HG02981 (cell line): ENCODE data around the gene ECE1.

Experiments used
- ATAC-seq: cut with Tn5 transposase; IDR thresholded peaks from one replicate; pipeline ENCODE4 v1.9.1; 2021; ENCODE audit warnings: mild to moderate bottlenecking, moderate library complexity; ENCODE audit not compliant: unreplicated experiment

Gene ECE1

GRCh38 chr1:21308847-21309652 is 18.8 kb upstream of the ECE1 start:
- ATAC-seq, result no peak

- no peak for ATAC-seq
Observed at GRCh38 chr1:21308330-21308729, 18.1 kb upstream of the ECE1 start.

GRCh38 chr1:21307663-21308305 is 17.5 kb upstream of the ECE1 start:
- ATAC-seq, result no peak

DNA sequence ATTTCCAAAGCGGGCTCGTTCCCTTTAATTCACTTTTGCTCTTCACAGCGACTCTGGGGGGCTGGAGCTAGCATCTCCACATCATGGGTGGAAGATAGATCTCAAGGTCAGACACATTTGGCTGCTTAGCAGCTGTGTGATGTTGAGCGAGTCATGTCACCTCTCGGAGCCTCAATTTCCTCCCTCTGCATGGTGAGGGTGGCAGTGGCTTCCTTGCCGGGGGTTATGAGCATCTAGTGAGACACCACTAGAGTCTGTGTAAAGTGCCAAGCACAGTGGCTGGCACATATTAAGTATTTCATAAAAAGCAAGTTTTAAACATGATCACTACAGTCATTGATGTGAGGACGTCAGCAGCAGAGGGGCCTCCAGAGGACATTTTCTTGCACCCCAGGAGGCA is 16.9 kb upstream of the ECE1 start:
- no peak for ATAC-seq

DNA sequence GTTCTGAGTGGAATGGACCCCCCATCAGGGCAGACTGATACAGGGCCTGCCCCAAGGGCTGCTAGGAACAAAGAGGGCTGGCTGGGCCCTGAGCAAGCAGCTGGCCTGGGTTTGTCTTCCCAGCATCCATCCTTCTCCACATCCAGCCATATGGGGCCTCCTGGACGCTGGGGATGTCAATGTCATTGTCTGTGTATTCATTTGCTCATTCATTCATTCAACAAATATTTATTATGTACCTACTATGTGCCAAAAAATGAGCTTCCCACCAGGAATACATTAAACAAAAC is 15.6 kb upstream of the ECE1 start:
- ATAC-seq, result no peak

DNA sequence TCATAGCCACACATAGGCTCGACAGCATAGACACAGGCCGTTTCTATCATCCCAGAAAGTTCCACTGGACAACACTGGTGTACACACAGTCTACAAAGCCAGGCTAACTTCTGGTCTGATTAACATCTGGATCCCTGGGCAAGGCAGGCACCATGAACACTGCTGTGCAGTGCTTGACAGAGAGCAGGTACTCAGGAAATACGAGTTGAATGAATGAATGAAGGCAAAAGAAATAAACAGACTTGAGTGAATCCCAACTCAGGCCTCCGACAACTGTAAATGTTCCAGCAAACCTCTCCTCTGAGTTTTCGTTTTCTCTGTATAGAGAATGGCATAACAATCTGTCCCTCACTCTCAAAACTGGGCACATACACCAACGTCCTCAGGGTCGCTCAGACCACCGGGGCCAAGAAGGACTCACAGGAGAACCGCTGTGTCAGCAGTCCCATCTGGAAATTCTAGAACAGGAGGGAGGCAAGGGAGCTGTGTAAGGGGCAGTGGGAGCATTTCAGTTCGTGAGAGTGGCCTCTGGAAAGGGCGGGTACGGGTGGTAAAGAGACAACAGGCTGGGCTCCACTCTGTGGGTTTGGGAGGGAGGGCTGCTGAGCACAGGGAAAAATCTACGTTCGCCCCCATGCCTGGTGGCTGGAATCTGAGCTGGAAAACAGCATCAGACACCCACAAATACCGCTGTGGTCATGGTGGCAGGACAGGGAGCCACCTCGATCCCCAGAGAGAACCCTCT is 15.1 kb upstream of the ECE1 start:
- ATAC-seq, result no peak

DNA sequence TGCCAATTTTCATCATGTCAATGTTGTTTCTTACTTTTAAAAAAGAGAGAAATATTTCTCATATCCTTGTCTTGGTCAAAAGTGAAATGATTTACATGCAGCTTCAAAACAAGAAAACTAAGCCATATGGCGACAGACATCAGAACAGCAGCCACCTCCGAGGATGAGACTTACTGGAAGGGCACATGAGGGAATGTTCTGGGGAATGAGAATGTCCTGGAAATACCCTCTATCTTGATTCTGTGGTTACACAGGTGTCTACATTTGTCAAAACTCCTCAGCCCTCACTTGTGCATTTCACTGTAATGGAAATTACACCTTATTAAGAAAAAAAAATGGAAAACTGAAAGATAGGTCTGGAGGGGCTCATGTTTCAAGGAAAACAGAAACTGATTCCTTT is 14.2 kb upstream of the ECE1 start:
- no peak for ATAC-seq

GRCh38 chr1:21302747-21303715 is 12.8 kb upstream of the ECE1 start:
- ATAC-seq, result no peak

DNA sequence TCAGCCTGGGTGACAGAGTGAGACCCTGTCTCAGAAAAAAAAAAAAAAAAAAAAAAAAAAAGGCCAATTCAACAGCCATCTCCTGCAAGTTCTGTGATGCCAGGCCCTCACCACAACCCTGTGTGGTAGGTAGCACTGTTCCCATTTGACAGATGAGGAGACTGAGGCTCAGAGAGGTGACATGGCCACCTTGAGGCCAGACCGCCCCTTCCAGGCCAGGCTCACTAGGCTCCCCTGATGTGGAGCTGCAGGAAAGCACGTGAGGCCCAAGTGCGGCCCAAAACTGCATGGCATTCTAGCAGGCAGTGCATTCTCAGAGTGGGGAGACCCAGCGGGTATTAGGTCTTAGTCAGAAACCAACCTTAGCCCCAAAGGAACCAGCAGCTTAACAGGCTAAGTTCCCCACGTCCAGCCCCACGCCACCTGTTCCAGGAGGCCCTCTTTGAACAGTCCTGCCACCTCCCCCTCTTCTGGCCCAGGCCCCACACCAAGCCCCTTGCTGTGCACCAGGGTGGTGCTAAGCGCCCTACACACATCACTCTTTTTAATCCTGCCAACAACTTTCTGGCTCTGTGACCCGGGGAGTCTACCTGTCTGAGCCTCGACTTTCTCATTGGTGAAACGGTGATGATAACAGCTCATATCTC is 11.7 kb upstream of the ECE1 start:
- ATAC-seq, result no peak

GRCh38 chr1:21300774-21301173 is 10.5 kb upstream of the ECE1 start:
- ATAC-seq, result no peak

- no peak for ATAC-seq
Observed at GRCh38 chr1:21299780-21300395, 9.6 kb upstream of the ECE1 start.

DNA sequence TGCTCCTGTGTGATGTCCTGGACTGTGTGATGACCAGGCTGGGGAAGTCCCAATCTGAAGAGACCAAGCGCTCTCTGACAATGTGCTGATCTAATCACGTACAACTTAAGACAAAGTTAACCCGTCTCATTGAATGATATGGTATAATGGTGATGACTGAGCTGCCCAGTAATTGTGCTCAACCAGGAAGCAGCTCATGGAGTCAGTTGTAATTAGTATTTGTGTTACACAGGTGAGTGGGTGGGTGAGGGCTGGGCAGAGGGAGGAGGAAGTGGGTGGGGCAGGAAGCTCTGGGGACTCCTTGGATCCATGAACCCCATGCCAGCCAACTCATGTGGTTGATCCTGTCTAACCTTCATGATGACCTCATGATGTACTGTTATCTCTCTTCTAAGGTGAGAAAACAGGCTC is 8.7 kb upstream of the ECE1 start:
- ATAC-seq, result no peak

GRCh38 chr1:21297975-21298374 is 7.7 kb upstream of the ECE1 start:
- ATAC-seq, result no peak

DNA sequence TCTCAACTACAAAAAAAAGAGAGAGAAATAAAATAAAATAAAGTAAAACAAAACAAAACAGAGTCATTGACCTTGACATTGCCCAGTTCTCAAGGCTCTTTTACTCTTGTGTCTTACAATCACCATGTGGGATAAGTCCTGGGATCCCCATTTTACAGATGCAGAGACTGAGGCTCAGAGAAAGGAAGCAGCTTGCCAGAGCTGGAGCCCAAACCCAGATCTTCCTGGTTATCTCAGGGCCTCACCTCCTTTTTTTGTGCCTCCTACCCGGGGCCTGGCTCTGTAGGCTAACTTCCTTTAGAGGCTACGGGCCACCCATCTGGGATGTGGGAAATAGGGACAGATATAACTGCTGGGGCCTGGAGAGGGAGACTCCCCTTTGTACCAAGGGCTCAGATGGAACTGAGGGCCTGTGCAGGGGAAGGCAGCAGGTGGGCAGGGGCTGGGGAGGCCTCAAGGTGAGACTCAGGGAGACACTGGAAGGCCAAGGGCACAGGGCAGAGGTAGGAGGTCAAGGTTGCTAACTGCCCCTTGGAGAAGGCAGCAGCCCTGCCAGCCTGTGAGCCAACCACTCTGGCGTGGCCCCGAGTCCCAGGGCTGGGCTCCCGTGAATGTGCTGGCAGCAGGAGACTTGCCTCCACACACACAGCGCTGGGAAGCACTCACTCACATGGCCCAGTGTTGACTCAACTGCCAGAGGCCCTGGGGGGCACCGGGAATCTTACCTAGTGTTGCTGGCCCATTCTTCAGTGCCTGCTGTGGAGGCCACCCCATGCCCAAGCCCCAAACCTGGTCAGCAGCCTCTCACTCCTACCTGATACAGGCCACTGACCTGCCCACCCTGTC is 6.5 kb upstream of the ECE1 start:
- ATAC-seq, result no peak

DNA sequence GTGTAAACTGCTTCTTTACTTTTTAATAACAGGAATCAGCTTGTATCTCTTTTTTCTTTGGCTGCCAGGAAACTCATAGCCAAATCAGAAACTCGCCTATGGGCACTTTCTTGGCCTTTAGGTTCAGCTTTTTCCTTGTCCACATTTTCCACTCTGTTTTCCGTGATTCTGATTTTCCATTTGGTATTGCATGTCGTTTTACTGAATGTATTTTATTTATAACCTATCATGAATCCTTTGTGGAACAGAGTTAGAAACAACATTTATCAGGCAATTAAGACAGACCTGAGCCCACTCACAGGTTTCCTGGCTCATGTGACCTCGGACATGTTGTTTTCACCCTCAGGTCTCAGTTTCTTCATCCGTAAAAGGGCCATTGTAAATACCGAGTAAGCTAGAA is 5.3 kb upstream of the ECE1 start:
- no peak for ATAC-seq

DNA sequence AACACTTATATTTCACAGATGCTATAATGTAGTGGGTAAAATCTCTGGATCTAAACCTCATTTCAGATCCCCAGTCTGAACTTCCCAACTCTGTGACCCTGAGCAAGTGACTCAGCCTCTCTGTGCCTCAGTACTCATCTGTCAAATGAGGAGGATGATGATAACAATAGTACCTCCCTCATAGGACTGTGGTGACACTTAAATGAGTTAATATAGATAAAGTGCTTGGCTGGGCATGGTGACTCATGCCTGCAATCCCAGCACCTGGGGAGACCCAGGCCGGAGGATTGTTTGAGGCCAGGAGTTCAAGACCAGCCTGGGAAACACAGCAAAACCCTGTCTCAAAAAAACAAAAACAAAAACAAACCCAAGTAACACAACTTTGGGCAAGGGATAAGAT is 4.7 kb upstream of the ECE1 start:
- ATAC-seq, result no peak

DNA sequence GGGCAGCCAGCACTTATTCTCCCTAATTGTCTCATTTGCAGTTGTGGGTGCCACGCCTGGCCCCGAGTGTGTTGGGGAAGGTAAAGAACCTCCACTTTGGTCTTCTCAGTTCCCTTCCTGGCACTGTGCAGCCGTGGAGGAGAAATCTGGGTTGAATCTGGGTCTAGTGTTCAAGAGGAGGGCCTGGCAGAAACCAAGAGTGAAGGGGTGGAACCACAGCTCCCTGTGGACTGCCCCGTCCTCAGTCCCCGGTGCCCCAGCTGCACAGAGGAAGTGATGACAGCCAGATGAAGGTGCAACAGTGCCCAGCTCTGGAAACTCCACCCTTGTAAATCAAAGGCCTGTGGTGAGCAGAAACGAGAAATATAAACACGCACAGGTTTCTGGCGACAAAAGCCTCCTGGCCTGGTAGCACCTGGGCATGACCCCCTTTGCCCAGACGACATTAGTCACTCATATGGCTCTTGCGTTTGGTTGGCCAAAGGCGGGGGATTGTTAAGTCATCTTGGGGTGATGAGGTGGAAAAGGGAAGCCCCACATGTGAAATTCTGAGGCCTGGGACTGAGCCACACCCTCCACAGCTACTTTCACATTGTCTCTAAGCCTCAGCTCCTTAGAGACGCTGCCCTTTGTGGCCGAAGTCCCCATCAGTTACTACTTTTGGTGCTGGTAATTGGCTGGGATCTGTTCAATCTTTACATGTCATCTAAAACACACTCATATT is 4.2 kb upstream of the ECE1 start:
- peak; percentile 48 for ATAC-seq

- ATAC-seq, result peak; percentile 32
Observed at GRCh38 chr1:21293537-21294265, 3.4 kb upstream of the ECE1 start.
